K562 treated with DMSO at 1 percent for 4 hours (cell line): ENCODE data around the gene DHX36. TPM values are rescaled to one million over a fixed set of nuclear protein-coding genes. Genes with fewer than 3 reads are reported as not detected.

Experiments used
- total RNA-seq: library from RNA; unstranded; fragments of 300-600 nt; gene quantifications from 2 replicates; pipeline ENCODE4 v1.2.3, GENCODE V29; 2022; ENCODE audit not compliant: insufficient read depth

The DHX36 gene
- 9.0 and 26.7 TPM in 2 replicates for total RNA-seq

GRCh38 chr3:154323891-154324738, at the start of gene DHX36:
DHX36 (minus strand) TSS chr3:154324487; CDS start chr3:154324416, 71 bp downstream.

Other genes with a start within 250 kb of the DHX36 start
- 0.27 TPM in 1 of 2 replicates, not detected in the other for gene ARHGEF26, start 203.1 kb downstream of the DHX36 start, total RNA-seq
- not detected in 2 replicates for gene GPR149, start 105.7 kb upstream of the DHX36 start, total RNA-seq